T-cell (primary cell): ENCODE measurements around the gene SLC4A11. TPM values are rescaled to one million over a fixed set of nuclear protein-coding genes. Genes with fewer than 3 reads are reported as not detected.

Experiments
- ATAC-seq, 4 experiments: fragments of 200-7000 bp in 3 of 4; fragments of 150-1000 bp in 1 of 4; cut with Tn5 transposase; replicated peaks in 1 of 4; 1 replicate in 3 of 4; 2 replicates in 1 of 4; pipeline ENCODE4 v1.10.0; 2021; ENCODE audit warnings: moderate library complexity in 3 of 4, mild to moderate bottlenecking in 2 of 4, moderate number of reproducible peaks in 1 of 4
- CTCF ChIA-PET, 2 donors: fragments of 300-600 bp; sonication (Branson Sonifier 250); formaldehyde crosslinking; loops; one replicate each; lab custom pipeline; 2022; ENCODE audit warnings: antibody characterized with exemption in 2 of 2; lab: Charles Lee
- POLR2A ChIA-PET, 2 donors: fragments of 300-600 bp; sonication (Branson Sonifier 250); formaldehyde crosslinking; loops; one replicate each; lab custom pipeline; 2022; ENCODE audit warnings: antibody characterized with exemption in 2 of 2; lab: Charles Lee
- DNase-seq, 35 experiments: peaks; one replicate each; pipeline versions ENCODE4 v3.0.0 to v3.0.0-alpha.2; 2013 to 2023
- H3K27ac ChIP-seq: one replicate; pipeline ENCODE4 v1.5.1; 2013; ENCODE audit warnings: low read length
- H3K27me3 ChIP-seq, 2 experiments: replicated peaks in 1 of 2; 1 replicate in 1 of 2; 2 replicates in 1 of 2; pipeline versions ENCODE4 v1.6.1 to v1.7.0; 2013; ENCODE audit warnings: low read length in 1 of 2, mixed read lengths in 1 of 2; ENCODE audit not compliant: control insufficient read depth in 2 of 2, insufficient read depth in 2 of 2; ENCODE audit errors: extremely low read depth in 1 of 2
- H3K36me3 ChIP-seq, 2 donors: 1 replicate in 1 of 2; 2 replicates in 1 of 2; pipeline versions ENCODE4 v1.6.1 to v1.7.0; 2013; ENCODE audit warnings: low read length in 1 of 2; ENCODE audit not compliant: control insufficient read depth in 2 of 2, insufficient read depth in 1 of 2; ENCODE audit errors: extremely low read depth in 1 of 2
- H3K4me1 ChIP-seq, 2 experiments: 1 replicate in 1 of 2; 2 replicates in 1 of 2; pipeline versions ENCODE4 v1.6.1 to v1.7.0; 2013; ENCODE audit warnings: low read length in 2 of 2, mixed read lengths in 1 of 2; ENCODE audit not compliant: insufficient read depth in 2 of 2, control insufficient read depth in 1 of 2; ENCODE audit errors: extremely low read depth in 1 of 2
- H3K4me3 ChIP-seq, 2 donors: 1 replicate in 1 of 2; 2 replicates in 1 of 2; pipeline versions ENCODE4 v1.5.1 to v1.7.0; 2013; ENCODE audit warnings: mild to moderate bottlenecking in 2 of 2, low read length in 1 of 2, moderate library complexity in 1 of 2; ENCODE audit not compliant: control insufficient read depth in 1 of 2; ENCODE audit errors: extremely low read depth in 1 of 2
- H3K9me3 ChIP-seq: 2 replicates; pipeline ENCODE4 v1.7.0; 2013
- H3K27ac Mint-ChIP-seq, 2 donors: one replicate each; pipeline ENCODE4 v1.8.0; 2020 to 2021; ENCODE audit warnings: mild to moderate bottlenecking in 2 of 2, mixed read lengths in 2 of 2
- H3K27me3 Mint-ChIP-seq, 2 donors: one replicate each; pipeline ENCODE4 v1.8.0; 2021 to 2022; ENCODE audit warnings: mixed read lengths in 2 of 2
- H3K36me3 Mint-ChIP-seq: one replicate; pipeline ENCODE4 v1.8.0; 2021; ENCODE audit warnings: mixed read lengths
- H3K4me1 Mint-ChIP-seq, 3 donors: one replicate each; pipeline ENCODE4 v1.8.0; 2020 to 2022; ENCODE audit warnings: mixed read lengths in 3 of 3, mild to moderate bottlenecking in 1 of 3
- H3K4me3 Mint-ChIP-seq, 3 donors: one replicate each; pipeline ENCODE4 v1.8.0; 2020 to 2022; ENCODE audit warnings: mild to moderate bottlenecking in 3 of 3, mixed read lengths in 3 of 3, moderate library complexity in 3 of 3
- H3K9me3 Mint-ChIP-seq, 3 donors: one replicate each; pipeline ENCODE4 v1.8.0; 2020 to 2022; ENCODE audit warnings: mixed read lengths in 3 of 3
- WGBS: methylation state at CpG from one replicate; pipeline ENCODE4 v1.1.5; 2013; ENCODE audit warnings: missing lambda C conversion rate; ENCODE audit not compliant: insufficient coverage; 5-methylcytosine and 5-hydroxymethylcytosine counted together
- total RNA-seq, 35 experiments: library from RNA in 6 of 35; stranded (reverse) in 6 of 35; fragments of 120-200 nt in 1 of 35; gene quantifications; one replicate each; pipeline versions ENCODE4 v1.2.1 to v1.2.4 and lab custom pipeline; 2013 to 2026

SLC4A11 gene
- total RNA-seq, 5 donors from 2014 or later (not counting 1 experiment from before 2014, with no cell fraction given), result 0.43 to 3.9 (median 1.4) TPM

DNA sequence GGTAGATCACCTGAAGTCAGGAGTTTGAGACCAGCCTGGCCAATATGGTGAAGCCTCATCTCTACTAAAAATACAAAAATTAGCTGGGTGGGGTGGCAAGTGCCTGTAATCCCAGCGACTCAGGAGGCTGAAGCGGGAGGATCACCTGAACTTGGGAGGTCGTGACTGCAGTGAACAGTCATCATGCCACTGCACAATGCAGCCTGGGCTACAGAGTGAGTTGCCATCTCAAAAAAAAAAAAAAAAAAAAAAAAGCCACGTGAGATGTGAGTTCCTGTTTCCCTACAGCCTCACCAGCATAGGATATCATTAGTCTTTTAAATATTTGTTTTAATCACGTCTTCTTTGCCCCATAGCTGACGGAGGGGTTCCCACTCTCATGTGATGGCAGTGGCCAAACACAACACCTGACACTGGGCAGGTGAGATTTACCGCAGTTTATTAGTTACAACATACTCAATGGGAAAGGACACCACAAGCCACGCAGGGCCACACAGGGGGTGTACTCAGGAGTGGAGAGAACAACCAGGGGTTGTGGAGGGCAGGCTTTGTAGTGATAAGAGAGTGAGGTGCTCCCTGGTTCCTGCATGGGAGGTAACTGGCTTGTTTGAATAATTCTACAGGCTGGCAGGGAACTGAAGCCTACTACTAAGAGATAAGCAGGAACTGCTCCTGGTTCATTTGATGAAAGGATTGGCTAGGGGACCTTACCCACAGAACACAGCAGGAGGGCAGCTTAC is 61.1 kb downstream of the SLC4A11 start:
- Mint-ChIP-seq H3K27me3 (peaks cover 0 to 10% of the 10 kb centered on the region in 2 donors), H3K36me3 (no peaks in the 10 kb centered on the region), H3K9me3 (no peaks in the 10 kb centered on the region), H3K27ac (no peak overlapping the region), H3K4me3 (no peak overlapping the region), H3K4me1 (peaks cover 8% of the 10 kb centered on the region in 3 donors)
- Histone ChIP-seq H3K27ac (no peak overlapping the region), H3K4me3 (no peak overlapping the region), H3K36me3 (no peaks in the 10 kb centered on the region), H3K9me3 (no peaks in the 10 kb centered on the region), H3K4me1 (peaks cover 2 to 14% of the 10 kb centered on the region in 2 experiments), H3K27me3 (peaks cover 2 to 9% of the 10 kb centered on the region in 2 experiments)
- DNase-seq (no peak), ATAC-seq (no peak)
- WGBS, result 86% methylated on average over 1 of the region's 8 CpGs
- ChIA-PET POLR2A (no interaction called here), CTCF (interaction anchor here in 1 of 2 donors (0.7 kb wide), 1 partner anchor 226 kb away, joined by 4 read pairs; no protein-coding TSS in a partner anchor)

Other genes with a start within 250 kb of the SLC4A11 start
- 1 to 10 TPM in 4 of 5 donors, under 1 TPM in 1; 0.60 to 3.4 (median 1.8) TPM for gene GNRH2, start 195.6 kb downstream of the SLC4A11 start, total RNA-seq
- 10 to 100 TPM; 20.9 to 38.5 (median 36.8) TPM for gene MRPS26, start 193.1 kb downstream of the SLC4A11 start, total RNA-seq
- 1 to 10 TPM in 2 of 5 donors, under 1 TPM in 1, not detected in 2; 0.92 to 3.0 (median 1.5) TPM for gene OXT, start 167.6 kb downstream of the SLC4A11 start, total RNA-seq
- 1 to 10 TPM in 1 of 5 donors, under 1 TPM in 2, not detected in 2; 0.44 to 1.6 (median 0.59) TPM for gene AVP, start 154.5 kb downstream of the SLC4A11 start, total RNA-seq
- 10 to 100 TPM; 23.2 to 33.5 (median 28.7) TPM for gene FASTKD5, start 79.3 kb downstream of the SLC4A11 start, total RNA-seq
- 10 to 100 TPM in 4 of 5 donors, 1 to 10 TPM in 1; 9.4 to 13.4 (median 10.8) TPM for gene UBOX5, start 79.3 kb downstream of the SLC4A11 start, total RNA-seq
- 10 to 100 TPM; 14.4 to 19.6 (median 15.3) TPM for gene LZTS3, start 65.6 kb downstream of the SLC4A11 start, total RNA-seq
- gene DDRGK1, start 34.5 kb downstream of the SLC4A11 start, total RNA-seq, result 10 to 100 TPM; 44.6 to 76.3 (median 68.2) TPM
- 10 to 100 TPM; 41.6 to 67.6 (median 61.8) TPM for gene ITPA, start 29.7 kb downstream of the SLC4A11 start, total RNA-seq
- gene DNAAF9, start 168.5 kb upstream of the SLC4A11 start, total RNA-seq, result 1 to 10 TPM; 4.9 to 6.2 (median 5.6) TPM
- 10 to 100 TPM; 13.6 to 15.8 (median 13.7) TPM for gene ATRN, start 231.8 kb upstream of the SLC4A11 start, total RNA-seq